Fibroblast of upper back skin (primary cell): ENCODE results near the gene DNAJC16.

Experiments
- DNase-seq: peaks from one replicate; pipeline ENCODE4 v3.0.0-alpha.2; 2013

The DNAJC16 gene

DNA sequence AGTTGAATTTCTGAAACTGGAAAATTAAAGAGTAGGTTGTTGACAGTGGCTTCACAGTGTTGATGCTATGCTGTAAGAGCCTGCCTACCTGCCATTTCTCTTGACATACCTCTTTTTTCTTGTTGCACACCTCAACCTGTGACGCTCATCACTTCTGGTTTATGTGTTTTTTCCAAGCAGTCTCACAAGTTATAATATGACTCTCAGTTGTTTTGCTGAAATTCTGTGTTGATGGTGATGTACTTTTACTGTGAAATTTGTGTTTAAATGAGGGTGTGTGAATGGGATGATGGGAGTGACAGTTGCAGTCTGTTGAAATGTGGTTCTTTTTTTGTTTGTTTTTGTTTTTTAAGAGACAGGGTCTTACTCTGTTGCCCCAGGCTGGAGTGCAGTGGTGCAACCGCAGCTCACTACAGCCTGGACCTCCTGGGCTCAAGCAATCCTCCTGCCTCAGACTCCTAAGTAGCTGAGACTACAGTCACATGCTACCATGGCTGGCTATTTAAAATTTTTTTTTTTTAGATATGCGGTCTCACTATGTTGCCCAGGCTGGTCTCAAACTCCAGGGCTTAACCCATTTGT lies 97.6 kb downstream of the DNAJC16 start:
- no peak for DNase-seq

- no peak for DNase-seq
Observed at GRCh38 chr1:15625056-15625917, 98.6 kb downstream of the DNAJC16 start.
